NCI-H1105 (cell line): Measurements from ENCODE around the gene HPRT1.
"Not testable (repeated sequence)": the region's sequence is repeated elsewhere in the genome, so short reads cannot be mapped to it uniquely, and the experiment has no call there.

ENCODE experiments used
- DNase-seq: peaks from one replicate; lab custom pipeline; 2025; lab: John Stamatoyannopoulos, UW

HPRT1 gene

GRCh38 chrX:134460005-134460861 is at the start of gene HPRT1:
Gene HPRT1 (plus strand): TSS chrX:134460165. CDS start chrX:134460312, 147 bp downstream.
- DNase-seq: peak; percentile 61

DNA sequence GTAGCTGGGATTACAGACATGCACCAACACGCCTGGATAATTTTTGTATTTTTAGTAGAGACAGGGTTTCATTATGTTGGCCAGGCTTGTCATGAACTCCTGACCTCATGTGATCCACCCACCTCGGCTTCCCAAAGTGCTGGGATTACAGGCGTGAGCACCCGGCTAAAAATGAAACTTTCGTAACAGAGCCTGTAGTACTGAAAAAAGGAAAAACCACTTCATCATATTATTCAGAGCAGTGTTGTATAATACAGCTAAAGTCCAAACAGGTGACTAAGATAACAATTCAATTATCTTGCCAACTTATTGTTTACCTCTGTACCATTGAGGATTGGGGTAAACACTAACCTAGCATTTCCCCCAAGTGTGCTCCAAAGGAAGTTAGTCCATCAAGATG is 43.9 kb upstream of the HPRT1 start:
- no peak for DNase-seq

GRCh38 chrX:134418317-134419113 is 41.5 kb upstream of the HPRT1 start:
- DNase-seq: no peak

GRCh38 chrX:134419784-134420183 is 40.2 kb upstream of the HPRT1 start:
- no peak for DNase-seq

DNA sequence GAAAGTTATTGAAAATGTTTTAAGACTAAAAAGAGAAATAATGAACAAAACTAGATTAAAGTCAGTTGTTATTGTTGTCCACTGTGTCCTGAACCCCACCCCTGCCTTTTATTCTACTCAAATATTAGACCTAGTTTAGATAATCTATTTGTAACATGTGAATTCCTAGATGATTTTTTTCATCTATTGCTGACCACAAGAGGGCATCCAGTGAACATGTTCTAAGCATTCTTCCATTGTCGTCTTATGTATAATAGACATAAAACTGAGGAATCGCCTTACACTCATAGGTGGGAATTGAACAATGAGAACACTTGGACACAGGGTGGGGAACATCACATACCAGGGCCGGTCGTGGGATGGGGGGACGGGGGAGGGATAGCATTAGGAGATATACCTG is 36.4 kb upstream of the HPRT1 start:
- DNase-seq: no peak

GRCh38 chrX:134426281-134426680 is 33.7 kb upstream of the HPRT1 start:
- no peak for DNase-seq

DNA sequence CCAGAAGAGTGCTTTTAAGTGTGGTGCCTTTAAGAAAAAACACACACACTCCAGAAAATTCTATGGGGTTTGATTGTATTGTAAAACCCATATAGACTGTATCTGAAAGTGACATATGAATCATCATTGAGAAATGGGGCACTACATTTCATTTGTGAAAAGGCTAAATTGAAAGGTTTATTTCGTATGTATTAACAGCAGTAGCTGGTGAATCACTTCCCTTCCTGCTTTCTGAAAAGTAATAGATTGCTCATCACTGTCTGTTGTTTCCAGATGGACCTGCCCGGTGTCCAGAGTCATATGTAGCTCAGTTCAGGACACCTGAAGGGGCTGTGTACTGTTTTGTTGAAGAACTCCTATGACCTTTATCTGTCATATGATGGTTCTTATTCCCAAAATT is 28.1 kb upstream of the HPRT1 start:
- no peak for DNase-seq

DNA sequence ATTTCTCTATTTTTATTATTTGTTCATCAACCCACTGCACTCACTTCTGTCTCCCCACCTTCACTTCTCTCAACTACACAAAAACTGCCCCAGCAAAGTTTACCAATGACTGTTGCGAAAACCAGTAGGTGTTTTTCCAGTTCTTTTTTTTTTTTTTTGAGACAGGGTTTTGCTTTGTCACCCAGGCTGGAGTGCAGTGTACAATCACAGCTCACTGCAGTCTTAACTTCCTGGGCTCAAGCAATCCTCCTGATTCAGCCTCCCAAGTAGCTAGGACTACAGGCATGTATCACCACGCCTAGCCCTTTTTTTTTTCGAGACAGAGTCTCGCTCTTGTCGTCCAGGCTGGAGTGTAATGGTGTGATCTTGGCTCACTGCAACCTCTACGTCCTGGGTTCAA is 24.1 kb upstream of the HPRT1 start:
- DNase-seq: no peak

DNA sequence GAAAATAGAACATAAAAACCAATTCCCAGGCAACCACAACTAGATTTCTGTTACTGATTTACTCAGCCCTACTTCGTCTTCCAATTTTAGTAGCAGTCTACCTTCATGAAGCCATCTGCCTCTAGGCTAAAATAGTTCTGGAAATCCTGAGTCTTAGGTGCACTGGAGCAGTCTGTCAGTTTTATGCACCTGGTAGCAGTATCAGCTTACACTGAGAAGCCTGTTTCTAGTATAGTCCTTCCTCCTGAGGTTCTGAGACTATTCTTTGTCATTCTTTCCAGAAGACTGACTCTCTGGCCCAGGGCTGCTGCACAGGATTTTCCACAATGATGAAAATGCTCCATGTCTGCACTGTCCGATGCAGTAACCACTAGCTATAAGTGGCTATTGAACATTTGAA is 16.9 kb upstream of the HPRT1 start:
- no peak for DNase-seq

DNA sequence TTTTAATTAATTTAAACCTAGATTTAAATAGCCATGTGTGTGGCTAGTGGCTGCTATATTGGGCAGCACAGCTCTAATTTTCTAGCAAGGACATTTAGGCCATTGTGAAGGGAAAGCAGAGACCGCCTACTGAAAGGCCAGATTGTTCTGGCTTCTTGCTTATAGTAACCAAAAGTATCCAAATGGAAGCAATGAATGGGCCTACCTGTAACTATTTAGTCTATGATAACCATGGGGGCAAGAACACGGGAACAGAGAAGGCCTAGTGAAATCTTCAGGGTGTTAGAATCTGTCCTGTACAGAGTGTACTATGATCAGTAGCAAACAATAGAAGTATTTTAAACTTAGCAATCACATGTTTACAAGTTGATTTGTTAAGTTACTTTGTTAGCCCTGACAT is 16.5 kb upstream of the HPRT1 start:
- no peak for DNase-seq

DNA sequence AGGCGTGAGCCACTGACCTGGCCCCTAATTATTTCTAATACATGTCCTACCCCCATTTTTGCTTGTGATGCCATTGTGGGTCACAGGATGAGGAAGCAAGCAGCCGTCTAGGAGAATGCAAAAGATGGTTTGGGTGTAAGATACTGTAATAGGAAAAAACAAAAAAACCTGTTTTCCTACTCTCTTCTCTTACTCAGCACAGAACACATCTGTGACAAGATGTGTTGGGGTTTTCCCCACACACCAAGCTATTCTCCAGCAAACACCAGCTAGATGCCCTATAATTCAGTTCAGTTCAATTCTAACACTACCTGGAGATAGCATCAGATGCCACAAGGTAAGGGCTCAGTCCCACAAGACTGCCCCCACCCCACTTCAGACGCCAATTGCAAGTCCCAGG is 15.3 kb upstream of the HPRT1 start:
- no peak for DNase-seq

DNA sequence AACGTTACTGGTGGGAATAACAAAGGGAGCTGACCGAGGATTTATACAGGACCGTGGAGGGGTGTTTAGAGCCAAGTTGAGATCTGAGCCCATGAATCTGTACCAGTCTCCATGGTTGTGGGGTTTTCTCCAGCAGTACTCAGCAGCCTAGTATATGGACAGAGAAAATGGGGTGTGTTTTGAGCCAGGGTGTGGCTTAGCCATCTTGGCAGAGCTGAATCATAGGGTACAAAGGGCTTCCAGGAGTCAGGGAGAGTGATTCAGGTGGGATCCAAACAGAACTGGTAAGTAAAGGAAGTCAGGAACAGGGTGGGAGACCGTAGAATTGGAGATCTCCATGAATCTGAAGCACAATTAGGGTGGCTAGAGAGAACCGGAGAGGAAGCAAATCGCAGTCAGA is 7.4 kb upstream of the HPRT1 start:
- DNase-seq: no peak

DNA sequence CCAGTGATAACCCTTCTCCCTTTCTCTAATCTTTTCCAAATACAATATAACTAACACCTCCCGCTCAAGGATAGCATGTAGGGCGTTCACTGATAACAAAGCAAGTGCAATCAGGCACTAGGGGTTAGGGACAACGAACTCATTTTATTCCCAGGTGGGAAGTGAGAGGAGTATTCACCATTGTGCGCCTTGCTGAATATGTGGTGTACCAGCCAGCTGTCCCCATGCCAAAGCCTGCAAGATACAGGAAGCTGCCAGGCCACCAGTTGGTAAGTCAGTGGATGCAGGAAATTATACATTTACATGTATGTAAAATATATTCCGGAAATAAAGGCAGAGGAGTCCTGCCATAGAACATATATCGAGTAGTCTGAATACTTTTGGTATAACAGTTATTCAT is 6.3 kb upstream of the HPRT1 start:
- no peak for DNase-seq

DNA sequence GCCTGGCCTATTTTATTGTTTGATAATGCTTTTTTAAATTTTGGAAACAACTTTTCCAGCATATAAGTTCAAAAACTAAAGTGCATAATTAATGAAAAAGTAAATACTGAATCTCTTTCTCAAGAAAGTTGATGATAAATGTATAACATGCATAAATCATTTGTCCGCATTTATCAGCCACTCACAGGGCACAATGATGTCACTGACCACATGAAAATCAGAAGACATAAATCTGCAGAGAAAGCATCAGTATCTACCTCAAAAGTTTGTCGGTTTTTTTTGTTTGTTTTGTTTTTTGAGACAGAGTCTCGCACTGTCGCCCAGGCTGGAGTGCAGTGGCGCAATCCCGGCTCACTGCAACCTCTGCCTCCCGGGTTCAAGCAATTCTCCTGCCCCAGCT is 5.5 kb upstream of the HPRT1 start:
- no peak for DNase-seq

DNA sequence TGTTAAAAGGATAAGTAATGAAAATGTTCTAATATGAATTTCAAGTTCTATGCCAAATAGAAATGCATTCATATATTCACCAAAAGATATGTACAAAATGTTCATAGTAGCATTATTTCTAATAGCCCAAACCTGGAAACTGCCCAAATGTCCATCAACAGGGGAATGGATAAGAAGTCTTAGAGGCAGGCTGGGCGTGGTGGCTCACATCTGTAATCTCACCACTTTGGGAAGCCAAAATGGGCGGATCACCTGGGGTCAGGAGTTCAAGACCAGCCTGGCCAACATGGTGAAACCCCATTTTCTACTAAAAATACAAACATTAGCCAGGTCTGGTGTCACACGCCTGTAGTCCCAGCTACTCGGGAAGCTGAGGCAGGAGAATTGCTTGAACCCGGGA is 2.3 kb upstream of the HPRT1 start:
- no peak for DNase-seq

DNA sequence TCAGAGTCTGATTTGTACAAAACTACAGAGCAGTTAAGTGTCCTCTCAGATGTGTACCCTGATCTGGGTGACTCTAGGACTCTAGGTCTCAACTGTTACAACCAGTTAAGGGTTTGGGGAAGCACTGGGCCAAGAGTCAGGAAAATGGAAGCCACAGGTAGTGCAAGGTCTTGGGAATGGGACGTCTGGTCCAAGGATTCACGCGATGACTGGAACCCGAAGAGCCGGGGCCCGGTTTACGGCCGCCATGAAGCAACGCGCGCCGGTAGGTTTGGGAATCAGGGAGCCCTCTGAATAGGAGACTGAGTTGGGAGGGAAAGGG is 321 bp upstream of the HPRT1 start:
- DNase-seq: no peak

- DNase-seq: no peak
Measured at GRCh38 chrX:134460862-134461220, 876 bp downstream of the HPRT1 start.

GRCh38 chrX:134461437-134461836 is 1.5 kb downstream of the HPRT1 start:
- no peak for DNase-seq

DNA sequence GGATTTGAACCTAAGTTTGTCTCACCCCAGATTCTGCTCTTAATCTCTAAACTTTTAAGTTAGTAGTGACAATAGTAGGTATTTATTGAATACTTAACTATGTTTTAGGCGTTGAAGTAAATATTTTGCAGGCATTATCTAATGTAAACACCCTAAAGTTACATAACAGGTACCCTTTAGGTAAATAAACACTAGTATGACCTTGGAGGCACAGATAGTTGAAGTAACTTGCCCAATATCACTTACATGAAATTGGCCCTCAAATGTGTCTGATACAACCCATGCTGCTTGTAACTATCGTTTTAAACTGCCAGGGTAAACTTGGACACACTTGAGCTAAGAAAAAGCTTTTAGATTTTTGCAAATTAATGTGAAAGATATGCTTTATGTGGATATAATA is 3.0 kb downstream of the HPRT1 start:
- no peak for DNase-seq

- not testable (repeated sequence) for DNase-seq
Measured at GRCh38 chrX:134464453-134464852, 4.5 kb downstream of the HPRT1 start.

GRCh38 chrX:134469486-134469885 is 9.5 kb downstream of the HPRT1 start:
- DNase-seq: no peak

- DNase-seq: no peak
Measured at GRCh38 chrX:134470013-134470412, 10.0 kb downstream of the HPRT1 start.

DNA sequence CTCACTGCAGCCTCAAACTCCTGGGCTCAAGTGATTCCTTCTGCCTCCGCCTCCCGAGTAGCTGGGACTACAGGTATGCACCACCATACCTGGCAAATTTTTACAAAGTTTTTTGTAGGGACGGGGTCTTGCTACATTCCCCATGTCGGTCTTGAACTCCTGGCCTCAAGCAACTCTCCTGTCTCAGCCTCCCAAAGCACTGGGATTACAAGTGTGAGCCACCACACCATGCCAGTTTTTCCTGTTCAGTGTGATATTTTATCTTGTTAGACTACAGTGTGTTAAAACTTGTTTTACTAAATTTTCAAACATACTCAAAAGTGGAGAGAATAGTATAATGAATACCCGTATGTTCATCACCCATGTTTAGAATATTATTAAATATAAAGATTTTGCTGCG is 12.1 kb downstream of the HPRT1 start:
- no peak for DNase-seq

GRCh38 chrX:134476284-134476683 is 16.3 kb downstream of the HPRT1 start:
- DNase-seq: no peak
